OCI-LY7 (cell line): Measurements from ENCODE around the gene SERP2.

ENCODE experiments used
- CTCF ChIP-seq: fragments of 200-600 bp; sonication (generic); conservative IDR thresholded peaks from 2 replicates; pipeline ENCODE4 v1.5.1; 2014; ENCODE audit warnings: mild to moderate bottlenecking, antibody characterized with exemption, low read length, moderate library complexity, mixed read lengths
- EZH2phosphoT487 ChIP-seq: fragments of 200-600 bp; sonication (generic); IDR thresholded peaks from 2 replicates; pipeline ENCODE4 v1.6.1; 2018; ENCODE audit warnings: low read depth, borderline replicate concordance, mild to moderate bottlenecking, mixed run types, antibody characterized with exemption, low read length, moderate library complexity, mixed read lengths

GRCh38 chr13:44389060-44389666 is 15.5 kb downstream of the SERP2 start:
- no peak for TF ChIP-seq CTCF
- no peak for TF ChIP-seq EZH2phosphoT487
